Activated CD4-positive, alpha-beta memory T cell treated with anti-CD3 and anti-CD28 coated beads, Interleukin-2, amount 10 ng/mL, durations not matched to agents 7 days and 5 days (primary cell): Measurements from ENCODE around the gene C1QA. TPM values are rescaled to one million over a fixed set of nuclear protein-coding genes. Genes with fewer than 3 reads are reported as not detected.

Experiments
- CTCF ChIA-PET: fragments of 350-600 bp; sonication (Branson Sonifier 250); formaldehyde crosslinking; loops from one replicate; lab custom pipeline; 2021; ENCODE audit warnings: antibody characterized with exemption, inconsistent platforms; lab: Charles Lee
- POLR2A ChIA-PET: fragments of 350-600 bp; sonication (Branson Sonifier 250); formaldehyde crosslinking; loops from one replicate; lab custom pipeline; 2021; ENCODE audit warnings: antibody characterized with exemption; lab: Charles Lee
- DNase-seq: peaks from one replicate; pipeline ENCODE4 v3.0.0-alpha.2; 2020
- H3K27ac Mint-ChIP-seq: one replicate; pipeline ENCODE4 v1.8.0; 2021; ENCODE audit warnings: mild to moderate bottlenecking, mixed read lengths
- H3K27me3 Mint-ChIP-seq: one replicate; pipeline ENCODE4 v1.8.0; 2021; ENCODE audit warnings: mixed read lengths
- H3K36me3 Mint-ChIP-seq: one replicate; pipeline ENCODE4 v1.8.0; 2021; ENCODE audit warnings: low read depth, mixed read lengths
- H3K4me1 Mint-ChIP-seq: one replicate; pipeline ENCODE4 v1.8.0; 2021; ENCODE audit warnings: mixed read lengths
- H3K4me3 Mint-ChIP-seq: one replicate; pipeline ENCODE4 v1.8.0; 2021; ENCODE audit warnings: mild to moderate bottlenecking, mixed read lengths
- H3K9me3 Mint-ChIP-seq: one replicate; pipeline ENCODE4 v1.8.0; 2021; ENCODE audit warnings: mixed read lengths
- total RNA-seq, 2 experiments: library from RNA; stranded (reverse); gene quantifications; one replicate each; pipeline ENCODE4 v1.2.3, GENCODE V29; 2021

Gene C1QA
- total RNA-seq, 2 experiments from 2014 or later = not detected

DNA sequence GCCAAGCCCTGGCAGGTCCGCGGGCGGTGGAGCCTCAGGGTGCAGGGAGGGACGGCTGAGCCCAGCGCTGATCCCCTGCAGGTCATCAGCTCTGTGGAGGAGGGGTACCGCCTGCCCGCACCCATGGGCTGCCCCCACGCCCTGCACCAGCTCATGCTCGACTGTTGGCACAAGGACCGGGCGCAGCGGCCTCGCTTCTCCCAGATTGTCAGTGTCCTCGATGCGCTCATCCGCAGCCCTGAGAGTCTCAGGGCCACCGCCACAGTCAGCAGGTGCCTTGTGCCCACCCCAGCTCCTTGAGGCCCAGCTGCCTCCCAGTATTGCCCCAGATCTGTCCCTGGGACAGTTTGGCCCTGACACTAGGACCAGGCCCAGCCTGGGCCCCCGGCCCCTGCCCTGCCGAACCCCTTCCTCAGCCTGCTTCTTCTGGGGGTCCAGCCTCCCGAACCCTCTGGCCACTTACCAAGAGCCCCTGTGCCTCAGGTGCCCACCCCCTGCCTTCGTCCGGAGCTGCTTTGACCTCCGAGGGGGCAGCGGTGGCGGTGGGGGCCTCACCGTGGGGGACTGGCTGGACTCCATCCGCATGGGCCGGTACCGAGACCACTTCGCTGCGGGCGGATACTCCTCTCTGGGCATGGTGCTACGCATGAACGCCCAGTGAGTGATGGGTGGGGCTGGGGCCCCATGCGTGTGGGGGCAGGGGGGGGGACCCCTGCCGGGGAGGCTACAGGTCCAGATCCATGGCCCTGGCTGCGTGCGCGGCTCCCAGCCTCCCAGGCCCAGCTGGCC is 35.4 kb upstream of the C1QA start:
- Mint-ChIP-seq H3K4me1 (no peaks in the 10 kb centered on the region), H3K36me3 (no peaks in the 10 kb centered on the region), H3K4me3 (no peak overlapping the region), H3K27me3 (peaks cover 11% of the 10 kb centered on the region), H3K27ac (no peak overlapping the region), H3K9me3 (no peaks in the 10 kb centered on the region)
- no peak for DNase-seq
- ChIA-PET POLR2A (no interaction called here), CTCF (no interaction called here)

DNA sequence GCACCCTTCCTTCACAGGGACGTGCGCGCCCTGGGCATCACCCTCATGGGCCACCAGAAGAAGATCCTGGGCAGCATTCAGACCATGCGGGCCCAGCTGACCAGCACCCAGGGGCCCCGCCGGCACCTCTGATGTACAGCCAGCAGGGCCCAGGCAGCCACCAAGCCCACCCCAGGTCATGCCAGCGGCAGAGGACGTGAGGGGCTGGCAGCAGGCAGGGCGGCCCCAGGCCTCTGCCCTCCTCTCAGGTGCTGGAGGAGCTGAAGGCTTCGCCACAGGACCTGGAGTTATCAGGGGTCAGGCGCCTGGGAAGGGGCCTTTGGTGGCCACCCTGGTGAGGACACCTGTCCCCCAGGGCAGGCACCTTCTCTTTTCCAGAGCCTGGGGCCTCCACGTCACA is 34.8 kb upstream of the C1QA start:
- CTCF ChIA-PET = no interaction called here
- Mint-ChIP-seq H3K4me3 (no peak overlapping the region), H3K27ac (no peak overlapping the region), H3K36me3 (no peaks in the 10 kb centered on the region), H3K4me1 (no peaks in the 10 kb centered on the region), H3K9me3 (no peaks in the 10 kb centered on the region), H3K27me3 (peaks cover 16% of the 10 kb centered on the region)
- POLR2A ChIA-PET = no interaction called here
- no peak for DNase-seq

DNA sequence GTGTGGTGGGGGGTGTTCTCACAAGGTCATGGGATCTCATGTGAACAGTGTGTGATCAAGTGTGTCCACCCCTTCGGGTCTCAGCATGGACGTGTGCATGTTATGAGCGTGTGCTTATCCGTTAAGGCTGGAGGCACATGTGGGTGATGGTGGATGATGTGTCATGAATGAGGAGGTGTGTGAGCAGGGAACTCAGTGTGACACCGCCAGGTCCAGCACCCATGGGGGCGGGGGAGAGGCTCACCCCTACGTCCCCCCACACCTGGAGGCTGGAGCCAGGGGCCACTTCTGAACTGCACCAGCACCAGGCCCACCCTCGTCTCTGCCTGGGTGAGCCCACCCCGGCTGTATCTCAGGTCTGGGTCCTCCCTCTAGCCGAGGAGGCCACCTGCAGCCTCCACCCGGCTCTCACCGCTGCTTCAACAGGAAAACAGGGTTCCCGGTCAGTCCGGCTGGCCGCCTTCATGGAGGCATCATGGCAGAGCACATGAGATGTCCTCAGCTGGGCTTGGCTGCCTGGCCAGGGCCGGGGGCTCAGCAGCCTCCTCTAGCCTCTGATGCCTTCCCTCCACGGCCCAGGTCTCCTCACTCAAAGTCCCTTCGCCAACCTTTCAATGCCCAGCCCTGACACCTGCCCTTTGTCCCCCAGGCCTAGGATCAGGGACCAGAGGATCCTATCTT is 34.2 kb upstream of the C1QA start:
- no peak overlapping the region for H3K27ac Mint-ChIP-seq
- ChIA-PET CTCF (no interaction called here), POLR2A (no interaction called here)
- H3K9me3 Mint-ChIP-seq = no peaks in the 10 kb centered on the region
- DNase-seq = no peak
- H3K4me3 Mint-ChIP-seq = no peak overlapping the region
- H3K4me1 Mint-ChIP-seq = no peaks in the 10 kb centered on the region
- no peaks in the 10 kb centered on the region for H3K36me3 Mint-ChIP-seq
- peaks cover 16% of the 10 kb centered on the region for H3K27me3 Mint-ChIP-seq

DNA sequence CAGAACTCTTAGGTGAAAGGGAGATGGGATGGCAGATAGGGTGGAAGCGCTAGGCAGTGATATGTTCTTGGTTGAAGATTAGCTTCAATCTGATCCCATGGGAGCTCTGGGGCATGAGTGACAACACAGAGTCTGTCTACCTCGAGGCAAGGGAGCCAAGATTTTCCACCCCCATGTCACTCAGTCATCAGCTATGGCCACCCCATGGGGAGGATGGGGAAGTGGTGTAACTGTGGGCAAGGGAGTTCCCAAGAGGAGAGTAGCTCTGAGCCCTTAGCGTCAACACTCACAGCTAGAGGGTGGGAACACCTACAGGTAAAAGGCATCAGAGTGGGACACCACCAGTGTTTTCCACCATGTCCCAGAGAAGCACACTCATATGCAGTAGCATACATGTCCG is 30.3 kb upstream of the C1QA start:
- DNase-seq = no peak
- POLR2A ChIA-PET = no interaction called here
- Mint-ChIP-seq H3K27me3 (peaks cover 20% of the 10 kb centered on the region), H3K27ac (no peak overlapping the region), H3K9me3 (no peaks in the 10 kb centered on the region), H3K36me3 (no peaks in the 10 kb centered on the region), H3K4me3 (no peak overlapping the region), H3K4me1 (no peaks in the 10 kb centered on the region)
- CTCF ChIA-PET = no interaction called here

DNA sequence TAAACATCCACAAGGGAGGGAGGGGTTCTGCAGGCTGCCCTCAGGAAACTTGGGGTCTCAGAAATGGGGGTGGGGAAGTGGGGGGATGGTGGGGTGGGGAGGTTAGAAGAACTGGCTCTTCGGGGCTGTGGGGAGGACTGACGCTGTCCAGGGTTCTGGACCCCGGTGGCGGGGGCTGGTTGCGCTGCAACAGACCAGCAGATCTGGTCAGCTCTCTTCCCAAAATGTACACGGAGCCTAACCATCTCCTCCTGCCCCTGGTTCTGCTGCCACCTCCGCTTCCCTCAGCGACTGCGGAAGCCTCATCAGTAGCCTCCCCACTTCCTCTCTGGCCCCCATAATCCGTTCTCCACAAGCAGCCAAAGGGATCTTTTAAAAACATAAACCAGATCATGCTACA is 29.3 kb upstream of the C1QA start:
- Mint-ChIP-seq H3K4me1 (no peaks in the 10 kb centered on the region), H3K27ac (no peak overlapping the region), H3K36me3 (no peaks in the 10 kb centered on the region), H3K4me3 (no peak overlapping the region), H3K9me3 (no peaks in the 10 kb centered on the region), H3K27me3 (peaks cover 20% of the 10 kb centered on the region)
- POLR2A ChIA-PET = no interaction called here
- CTCF ChIA-PET = no interaction called here
- DNase-seq = no peak

DNA sequence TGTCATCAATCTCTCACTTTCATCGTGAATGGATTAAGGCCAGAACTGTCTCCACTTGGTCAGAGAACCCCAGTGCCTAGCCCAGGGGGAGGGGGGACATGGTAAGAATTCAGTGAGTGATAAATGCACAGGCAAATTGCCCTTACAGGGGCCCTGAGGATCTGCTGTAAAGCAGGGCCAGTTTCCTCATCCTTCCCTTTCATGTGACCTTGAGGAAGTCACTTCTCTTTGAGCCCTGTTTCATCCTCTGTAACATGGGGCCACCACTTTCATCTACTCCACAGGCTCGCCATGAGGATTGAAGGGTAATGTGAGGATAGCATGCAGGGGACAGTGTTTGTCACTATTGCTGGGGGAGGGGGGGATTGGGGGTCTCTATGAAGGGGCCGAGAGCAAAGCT is 28.1 kb upstream of the C1QA start:
- H3K27ac Mint-ChIP-seq = no peak overlapping the region
- no peak for DNase-seq
- peaks cover 20% of the 10 kb centered on the region for H3K27me3 Mint-ChIP-seq

DNA sequence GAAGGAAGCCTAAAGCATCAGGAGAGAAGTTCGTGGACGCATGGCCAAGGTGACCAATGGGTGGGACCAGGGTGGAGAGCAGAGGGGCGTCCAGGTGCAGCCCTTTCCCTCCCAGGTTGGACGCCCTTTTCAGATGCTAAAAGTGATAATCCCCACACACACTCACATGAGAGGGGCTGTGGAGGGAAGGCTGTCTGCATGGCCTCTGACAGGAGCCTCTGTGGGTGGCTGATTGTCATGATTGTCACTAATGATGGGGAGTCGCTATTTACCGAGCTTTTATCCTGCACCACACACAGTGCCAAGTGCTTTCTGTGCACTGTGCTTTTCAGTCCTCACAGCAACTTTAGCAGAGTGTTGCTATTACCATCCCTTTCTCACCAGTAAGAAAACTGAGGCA is 27.1 kb upstream of the C1QA start:
- ChIA-PET CTCF (no interaction called here), POLR2A (no interaction called here)
- no peaks in the 10 kb centered on the region for H3K4me1 Mint-ChIP-seq
- no peak for DNase-seq
- H3K4me3 Mint-ChIP-seq = no peak overlapping the region
- H3K27me3 Mint-ChIP-seq = peaks cover 20% of the 10 kb centered on the region
- H3K27ac Mint-ChIP-seq = no peak overlapping the region
- no peaks in the 10 kb centered on the region for H3K36me3 Mint-ChIP-seq
- H3K9me3 Mint-ChIP-seq = no peaks in the 10 kb centered on the region

More for the DNA sequence above, 28.1 kb upstream of the C1QA start:
- Mint-ChIP-seq H3K4me1 (no peaks in the 10 kb centered on the region), H3K9me3 (no peaks in the 10 kb centered on the region), H3K36me3 (no peaks in the 10 kb centered on the region), H3K4me3 (no peak overlapping the region)
- ChIA-PET CTCF (no interaction called here), POLR2A (no interaction called here)

DNA sequence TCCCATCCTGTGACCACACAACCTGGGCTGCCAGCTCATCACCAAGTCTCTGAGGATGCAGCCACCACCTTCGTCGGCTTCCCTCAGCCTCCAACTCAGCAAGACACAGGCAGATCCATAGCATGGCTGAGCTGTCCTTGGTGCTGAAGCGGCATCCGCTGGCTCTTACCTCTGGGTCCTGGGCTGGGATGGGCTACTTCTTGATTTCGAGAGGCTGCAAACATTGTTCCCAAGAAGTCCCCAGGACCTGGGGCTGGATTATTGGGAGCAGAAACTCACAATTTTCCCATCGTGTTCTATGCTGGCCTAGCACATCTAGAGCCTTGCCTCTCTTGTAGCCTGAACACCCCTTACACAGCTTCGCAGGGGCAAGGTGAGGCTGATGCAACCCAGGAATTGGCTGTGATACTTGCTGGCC is 24.9 kb upstream of the C1QA start:
- ChIA-PET POLR2A (no interaction called here), CTCF (interaction anchor here (0.5 to 0.8 kb wide), 2 partner anchors 11 to 520 kb away, joined by 3 read pairs; no protein-coding TSS in a partner anchor)
- Mint-ChIP-seq H3K36me3 (no peaks in the 10 kb centered on the region), H3K27ac (no peak overlapping the region), H3K4me3 (no peak overlapping the region), H3K4me1 (no peaks in the 10 kb centered on the region), H3K27me3 (peaks cover 4% of the 10 kb centered on the region), H3K9me3 (no peaks in the 10 kb centered on the region)
- peak; percentile 52 for DNase-seq

DNA sequence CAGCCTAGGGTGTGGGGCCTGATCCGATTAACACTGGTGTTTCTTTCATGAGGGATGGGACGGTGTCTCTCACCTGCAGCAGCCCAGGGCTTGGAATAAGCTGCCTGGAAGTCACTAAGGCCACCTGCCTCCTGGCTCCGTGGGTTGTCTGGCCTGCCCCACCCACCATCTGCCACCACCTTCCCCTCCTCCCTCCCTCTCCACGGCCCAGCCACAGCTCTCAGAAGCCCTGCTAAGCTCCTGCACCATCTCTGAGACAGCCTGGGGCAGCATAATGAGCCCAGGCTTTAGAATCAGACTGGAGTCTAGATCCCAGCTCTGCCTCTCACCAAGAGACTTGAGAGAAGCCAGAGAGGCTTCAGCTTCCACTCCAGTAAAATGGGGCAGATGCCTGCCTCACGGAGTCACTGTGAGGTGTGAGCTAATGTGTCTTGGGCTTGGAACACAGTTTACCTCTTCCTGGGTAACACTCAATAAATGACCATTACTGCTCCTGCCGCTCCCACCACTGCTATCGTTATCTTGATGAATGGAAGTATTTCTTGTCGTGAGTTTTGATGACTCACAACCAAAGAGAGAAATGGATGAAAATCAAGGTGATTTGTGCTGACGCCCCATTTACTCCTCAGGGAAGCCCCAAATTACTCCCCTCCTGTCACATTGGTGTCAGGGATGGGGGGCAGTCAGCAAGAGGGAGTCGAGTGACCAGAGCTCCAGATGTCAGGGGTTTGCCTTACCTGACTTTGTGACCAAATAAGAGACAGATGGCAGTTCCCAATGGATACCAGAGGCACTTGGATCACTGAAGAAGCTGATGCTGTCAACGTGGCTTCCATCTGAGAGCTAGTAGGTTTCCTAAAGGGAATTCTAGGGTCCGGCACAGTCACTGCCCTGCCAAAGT is 23.5 kb upstream of the C1QA start:
- Mint-ChIP-seq H3K36me3 (no peaks in the 10 kb centered on the region), H3K4me3 (no peak overlapping the region), H3K4me1 (no peaks in the 10 kb centered on the region), H3K27ac (no peak overlapping the region), H3K9me3 (no peaks in the 10 kb centered on the region), H3K27me3 (no peaks in the 10 kb centered on the region)
- ChIA-PET POLR2A (no interaction called here), CTCF (no interaction called here)
- DNase-seq = no peak

DNA sequence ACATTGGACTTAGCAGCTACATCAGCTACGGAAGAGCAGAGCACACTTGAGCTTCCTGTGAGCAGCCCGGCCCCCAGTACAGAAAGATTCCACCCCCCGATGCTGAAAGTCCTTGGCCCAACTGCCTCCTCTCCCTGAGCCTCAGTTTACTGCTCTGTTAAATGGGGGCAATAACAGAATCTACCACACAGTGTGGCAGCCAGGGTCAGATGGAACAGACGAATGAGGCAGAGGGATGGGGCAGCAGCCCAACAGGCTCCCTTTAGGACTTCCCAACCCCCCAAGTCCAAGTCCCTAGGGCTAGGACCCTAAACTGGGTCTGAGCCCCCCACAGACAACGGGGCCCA is 22.9 kb upstream of the C1QA start:
- CTCF ChIA-PET = no interaction called here
- no peaks in the 10 kb centered on the region for H3K27me3 Mint-ChIP-seq
- H3K27ac Mint-ChIP-seq = no peak overlapping the region
- no peaks in the 10 kb centered on the region for H3K9me3 Mint-ChIP-seq
- DNase-seq = no peak
- no peak overlapping the region for H3K4me3 Mint-ChIP-seq
- no peaks in the 10 kb centered on the region for H3K36me3 Mint-ChIP-seq
- POLR2A ChIA-PET = no interaction called here
- H3K4me1 Mint-ChIP-seq = no peaks in the 10 kb centered on the region

DNA sequence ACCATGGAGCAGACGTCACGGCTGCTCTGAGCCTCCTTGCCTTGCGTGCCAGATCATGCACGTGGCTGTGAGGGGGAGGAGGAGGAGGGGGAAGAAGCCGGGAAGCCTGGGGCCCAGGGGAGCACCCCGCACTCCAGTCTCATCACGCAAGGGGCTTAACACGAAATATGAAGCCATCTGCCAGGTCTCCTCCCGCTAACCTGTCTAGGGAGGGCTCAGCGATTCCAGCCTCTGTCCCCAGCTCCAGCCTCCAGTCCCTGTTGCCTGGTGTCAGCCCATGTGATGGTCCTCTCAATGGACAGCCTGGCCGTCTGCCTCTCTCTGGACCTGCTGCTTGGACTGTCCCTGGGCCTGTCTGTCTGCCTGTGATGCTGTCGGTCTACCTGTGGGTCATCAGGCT is 22.5 kb upstream of the C1QA start:
- Mint-ChIP-seq H3K9me3 (no peaks in the 10 kb centered on the region), H3K36me3 (no peaks in the 10 kb centered on the region), H3K4me1 (no peaks in the 10 kb centered on the region), H3K27me3 (no peaks in the 10 kb centered on the region), H3K4me3 (no peak overlapping the region), H3K27ac (no peak overlapping the region)
- CTCF ChIA-PET = no interaction called here
- DNase-seq = no peak
- POLR2A ChIA-PET = no interaction called here

DNA sequence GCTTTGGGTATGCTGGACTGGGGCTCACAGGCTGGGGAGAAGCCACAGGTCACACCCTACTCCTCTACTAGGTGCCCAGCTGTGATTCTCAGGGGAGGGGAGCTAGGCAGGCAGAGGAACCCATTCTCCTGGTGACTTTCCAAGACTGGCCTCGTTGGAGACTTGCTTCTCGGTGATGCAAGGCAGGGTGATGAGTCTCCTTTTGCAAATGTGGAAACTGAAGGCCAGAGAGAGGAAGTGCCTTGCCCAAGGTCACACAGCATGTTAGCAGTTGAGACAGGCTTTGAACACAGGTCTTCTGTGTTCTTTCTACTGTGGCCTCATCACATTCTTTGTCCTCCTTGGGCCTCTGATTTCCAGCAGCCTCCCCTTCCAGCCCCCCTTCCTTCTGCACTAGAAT is 20.5 kb upstream of the C1QA start:
- POLR2A ChIA-PET = no interaction called here
- Mint-ChIP-seq H3K4me1 (no peaks in the 10 kb centered on the region), H3K27me3 (no peaks in the 10 kb centered on the region), H3K27ac (no peak overlapping the region), H3K9me3 (no peaks in the 10 kb centered on the region), H3K36me3 (no peaks in the 10 kb centered on the region), H3K4me3 (no peak overlapping the region)
- no peak for DNase-seq
- CTCF ChIA-PET = no interaction called here

DNA sequence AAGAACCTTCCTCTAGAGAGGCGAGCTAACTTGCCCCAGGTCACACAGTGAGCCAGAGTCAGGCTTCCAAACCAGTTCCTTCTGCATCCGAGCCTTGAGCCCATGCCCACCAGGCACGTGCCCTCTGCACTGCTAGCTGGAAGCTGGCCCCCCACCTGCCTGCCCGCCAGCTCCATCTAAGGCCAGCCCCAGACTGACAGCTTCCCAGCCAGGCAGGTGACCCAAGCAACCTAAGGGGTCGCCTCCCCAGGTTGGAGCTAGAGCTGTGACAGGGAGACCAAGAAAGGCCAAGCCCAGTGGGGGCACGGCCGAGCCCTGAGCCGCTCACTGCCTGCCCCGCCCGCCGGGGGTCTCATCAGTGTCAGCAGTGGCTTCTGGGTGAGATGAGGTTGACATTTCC is 19.9 kb upstream of the C1QA start:
- H3K4me1 Mint-ChIP-seq = no peaks in the 10 kb centered on the region
- no peak for DNase-seq
- H3K27me3 Mint-ChIP-seq = no peaks in the 10 kb centered on the region
- POLR2A ChIA-PET = no interaction called here
- no peak overlapping the region for H3K4me3 Mint-ChIP-seq
- CTCF ChIA-PET = no interaction called here
- H3K36me3 Mint-ChIP-seq = no peaks in the 10 kb centered on the region
- H3K27ac Mint-ChIP-seq = no peak overlapping the region
- no peaks in the 10 kb centered on the region for H3K9me3 Mint-ChIP-seq
